GM12874 (cell line): ENCODE data around the gene MIB2.

Experiments
- CTCF ChIP-seq: IDR thresholded peaks from 2 replicates; pipeline ENCODE4 v1.5.1; 2011; ENCODE audit warnings: low read depth, mild to moderate bottlenecking, control low read depth, low read length, moderate library complexity; ENCODE audit not compliant: insufficient read depth

MIB2 gene

GRCh38 chr1:1618396-1619068, 3.2 kb downstream of the MIB2 start:
- TF ChIP-seq CTCF: no peak

GRCh38 chr1:1619917-1620361, 4.6 kb downstream of the MIB2 start:
- peak; percentile 42 for TF ChIP-seq CTCF

DNA sequence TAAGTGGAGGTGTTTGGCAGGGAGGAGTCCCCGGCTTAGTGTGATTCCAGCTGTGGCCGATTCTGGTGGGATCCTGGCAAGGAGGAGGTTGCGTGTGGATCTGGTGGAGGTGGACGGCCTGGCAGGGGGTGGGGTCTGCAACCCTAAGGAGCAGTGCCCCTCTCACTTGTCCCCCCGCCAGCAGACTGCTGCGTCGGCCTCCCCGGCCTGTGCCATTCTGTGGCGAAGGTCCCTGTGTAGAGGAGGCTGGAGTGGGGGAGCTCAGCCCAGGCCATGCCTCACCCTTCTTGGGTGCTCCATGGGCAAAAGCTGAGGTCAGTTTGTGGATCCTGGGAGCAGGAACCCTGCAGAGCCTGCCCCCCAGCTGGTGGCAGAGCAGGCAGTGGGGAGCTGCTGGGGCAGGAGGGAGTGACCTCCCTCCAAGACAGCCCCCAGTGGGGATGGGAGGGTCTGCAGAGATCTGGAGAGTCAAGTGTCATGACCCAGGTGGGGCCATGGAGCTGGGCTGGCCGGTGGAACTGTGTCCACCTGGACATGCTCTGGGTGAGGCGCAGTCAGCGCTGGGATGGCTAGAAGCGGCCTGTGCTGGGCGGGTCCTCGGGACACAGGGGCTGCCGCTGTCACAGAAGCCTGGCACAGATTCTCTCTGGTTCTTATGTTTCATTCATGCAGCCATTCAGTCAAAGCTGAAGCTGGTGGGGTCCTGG, 5.3 kb downstream of the MIB2 start:
- TF ChIP-seq CTCF: no peak

DNA sequence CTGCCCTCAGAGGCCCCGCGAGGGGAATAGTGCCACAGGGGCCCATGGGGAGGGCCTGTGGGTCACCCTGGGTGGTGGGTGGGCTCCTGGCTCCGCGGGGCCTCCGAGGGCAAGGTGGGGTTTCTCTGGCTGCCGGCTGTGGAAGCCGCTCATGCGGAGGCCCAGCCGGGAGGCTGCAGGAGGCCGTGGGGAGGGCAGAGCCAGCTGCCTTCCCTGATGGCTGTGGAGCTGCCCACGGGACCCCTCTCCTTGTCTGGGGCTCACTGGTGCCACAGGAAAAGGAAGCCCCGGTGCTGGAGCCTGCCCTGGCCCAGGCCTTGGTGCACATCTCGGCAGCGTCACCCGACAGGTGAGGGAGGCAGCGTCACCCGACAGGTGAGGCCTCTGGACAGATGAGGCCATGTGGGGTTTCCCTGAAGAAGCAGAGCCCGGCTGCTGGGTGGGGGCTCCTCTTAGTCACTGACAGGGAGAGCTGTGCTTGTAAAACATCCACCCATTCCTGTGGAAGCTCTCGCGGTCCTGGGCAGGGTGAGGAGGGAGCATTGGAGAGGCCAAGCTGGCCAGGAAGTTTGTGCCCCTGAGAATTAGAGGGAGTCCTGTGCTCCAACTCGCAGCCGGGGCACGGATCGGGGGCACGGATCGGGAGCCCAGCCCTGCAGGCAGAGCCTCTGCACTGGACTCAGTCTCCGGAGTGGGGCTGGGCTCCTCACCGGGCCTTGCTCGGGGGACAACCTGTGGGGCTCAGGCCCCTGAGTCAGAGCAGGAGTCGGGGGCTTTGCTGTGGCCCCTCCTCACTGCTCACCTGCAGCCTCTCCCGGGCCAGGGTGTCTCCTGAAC, 6.1 kb downstream of the MIB2 start:
- TF ChIP-seq CTCF: no peak

DNA sequence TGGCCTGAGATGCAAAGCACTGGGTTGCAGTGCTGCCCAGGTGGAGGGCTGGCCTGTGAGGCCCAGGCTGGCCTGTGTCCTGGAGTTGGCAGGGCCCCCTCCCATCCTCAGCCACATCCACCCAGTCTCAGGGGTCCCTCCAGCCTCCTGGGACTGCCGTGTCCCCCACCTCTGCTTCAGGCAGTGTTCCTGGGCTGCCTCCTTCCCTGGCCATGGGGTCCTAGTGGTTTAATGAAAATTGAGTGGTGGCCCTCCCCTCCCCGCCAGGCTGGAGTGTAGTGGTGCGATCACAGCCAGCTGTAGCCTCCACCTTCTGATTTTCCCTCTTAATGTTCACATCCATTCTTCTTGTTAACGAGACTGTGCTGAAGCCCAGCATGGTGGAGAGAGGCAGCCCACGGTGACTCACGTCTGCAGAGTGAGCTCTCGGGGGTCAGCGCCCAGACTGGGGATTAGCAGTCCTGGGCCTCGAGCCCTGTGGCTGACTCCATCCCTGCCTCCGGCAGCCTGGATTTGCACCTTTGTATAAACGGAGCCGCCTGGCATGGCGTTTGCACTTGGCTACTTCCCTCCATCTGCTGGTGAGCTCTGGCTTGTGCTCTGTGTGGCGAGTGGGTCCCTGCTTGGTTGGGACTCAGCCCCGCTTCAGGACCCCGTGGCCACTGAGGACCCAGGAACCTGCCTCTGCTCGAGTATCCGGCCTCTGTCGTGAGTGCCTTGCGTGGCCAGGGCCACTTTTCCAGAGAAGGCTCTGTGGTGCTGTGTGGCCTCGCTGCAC, 6.9 kb downstream of the MIB2 start:
- TF ChIP-seq CTCF: no peak

GRCh38 chr1:1622788-1623094, 7.4 kb downstream of the MIB2 start:
- no peak for TF ChIP-seq CTCF
